GM15510 (cell line): ENCODE measurements around the gene VAPB.

Source experiments
- POLR2A ChIP-seq: IDR thresholded peaks from 3 replicates; pipeline ENCODE4 v1.6.1; 2011; ENCODE audit warnings: borderline replicate concordance; ENCODE audit not compliant: insufficient read length; ENCODE audit errors: extremely low read depth

VAPB gene, protein sequence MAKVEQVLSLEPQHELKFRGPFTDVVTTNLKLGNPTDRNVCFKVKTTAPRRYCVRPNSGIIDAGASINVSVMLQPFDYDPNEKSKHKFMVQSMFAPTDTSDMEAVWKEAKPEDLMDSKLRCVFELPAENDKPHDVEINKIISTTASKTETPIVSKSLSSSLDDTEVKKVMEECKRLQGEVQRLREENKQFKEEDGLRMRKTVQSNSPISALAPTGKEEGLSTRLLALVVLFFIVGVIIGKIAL

DNA sequence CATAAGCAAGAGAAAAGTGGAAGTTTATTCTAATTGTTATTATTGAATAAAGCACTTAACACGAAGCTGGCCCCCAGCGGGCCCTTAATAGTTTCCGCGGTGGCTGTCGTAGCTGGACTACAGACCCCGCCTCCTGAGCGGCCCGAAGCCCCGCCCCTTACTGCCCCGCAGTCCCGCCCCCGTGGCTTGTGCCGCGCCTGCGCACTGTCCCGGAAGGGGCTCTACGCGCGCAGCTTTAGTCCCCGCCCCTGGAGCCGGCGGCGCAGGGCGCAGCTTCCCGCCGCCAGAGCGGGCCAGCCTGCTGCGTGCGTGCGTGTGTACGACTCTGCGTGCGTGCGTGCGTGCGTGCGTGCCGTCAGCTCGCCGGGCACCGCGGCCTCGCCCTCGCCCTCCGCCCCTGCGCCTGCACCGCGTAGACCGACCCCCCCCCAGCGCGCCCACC is at the start of gene VAPB:
Gene VAPB, plus strand, starts transcription at position 348 of the 442 bp plus-strand sequence. CDS start 231 bp downstream, outside the sequence.
- peak; percentile 79 for TF ChIP-seq POLR2A

DNA sequence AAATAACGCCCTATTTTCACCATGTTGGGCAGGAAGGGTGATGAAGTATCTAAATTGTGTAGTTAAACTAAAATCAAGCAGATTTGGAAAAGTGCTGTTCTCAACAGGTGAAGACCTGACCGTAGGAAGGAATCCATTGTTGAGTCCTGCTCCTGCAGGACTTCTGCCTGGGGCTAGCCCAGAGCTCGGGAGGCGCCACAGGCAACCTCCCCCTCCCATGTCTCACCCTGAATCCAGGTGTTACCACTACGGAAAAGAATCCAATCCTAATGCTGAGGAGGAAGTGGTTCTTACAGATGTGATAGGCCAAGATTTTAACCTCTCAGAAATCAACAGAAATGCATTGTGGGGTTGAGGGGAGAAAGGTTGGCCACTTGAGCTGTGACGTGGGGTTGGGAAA is 49.3 kb upstream of the VAPB start:
- no peak for TF ChIP-seq POLR2A

DNA sequence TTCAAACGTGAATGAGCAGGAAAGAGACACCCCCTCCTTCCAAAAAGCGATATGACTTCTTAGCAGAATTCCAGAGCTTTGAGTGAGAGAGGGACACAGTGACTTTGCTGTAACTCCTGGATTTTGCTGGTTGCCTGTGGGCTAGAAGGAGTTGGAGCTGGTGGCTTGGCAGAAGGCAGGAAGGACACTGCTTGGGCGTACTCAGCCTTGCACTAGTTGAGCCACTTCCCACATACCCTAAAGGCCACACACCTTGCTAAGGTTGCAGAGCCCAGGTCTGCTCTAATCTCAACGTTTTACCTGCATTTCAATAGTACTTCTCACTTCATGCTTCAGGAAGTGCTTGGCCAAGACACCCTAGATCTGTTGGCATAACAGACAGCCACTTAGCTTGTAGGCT is 48.9 kb upstream of the VAPB start:
- TF ChIP-seq POLR2A = no peak

DNA sequence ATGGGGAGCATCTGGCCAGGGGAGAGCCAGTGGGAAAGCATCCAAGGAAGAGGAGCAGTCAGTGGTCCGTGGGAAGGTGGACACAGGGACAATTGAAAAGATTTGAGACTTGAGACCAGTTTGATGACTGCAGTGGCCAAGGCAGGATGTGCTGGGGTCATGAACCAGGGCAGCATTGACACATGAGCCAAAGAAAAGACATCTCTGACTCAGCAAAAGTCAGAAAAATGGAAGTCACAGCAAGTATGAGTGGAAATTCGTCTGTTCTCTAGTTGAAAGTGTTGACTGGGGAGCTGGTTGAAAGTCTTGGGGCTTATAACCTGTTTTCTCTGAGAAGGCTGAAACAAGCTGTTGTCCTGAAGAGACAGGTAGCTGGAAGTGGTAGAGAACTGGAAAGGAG is 48.2 kb upstream of the VAPB start:
- no peak for TF ChIP-seq POLR2A

GRCh38 chr20:58342104-58342945 is 46.7 kb upstream of the VAPB start:
- no peak for TF ChIP-seq POLR2A

GRCh38 chr20:58344741-58345140 is 44.3 kb upstream of the VAPB start:
- TF ChIP-seq POLR2A = no peak

GRCh38 chr20:58349570-58349969 is 39.5 kb upstream of the VAPB start:
- TF ChIP-seq POLR2A = no peak

DNA sequence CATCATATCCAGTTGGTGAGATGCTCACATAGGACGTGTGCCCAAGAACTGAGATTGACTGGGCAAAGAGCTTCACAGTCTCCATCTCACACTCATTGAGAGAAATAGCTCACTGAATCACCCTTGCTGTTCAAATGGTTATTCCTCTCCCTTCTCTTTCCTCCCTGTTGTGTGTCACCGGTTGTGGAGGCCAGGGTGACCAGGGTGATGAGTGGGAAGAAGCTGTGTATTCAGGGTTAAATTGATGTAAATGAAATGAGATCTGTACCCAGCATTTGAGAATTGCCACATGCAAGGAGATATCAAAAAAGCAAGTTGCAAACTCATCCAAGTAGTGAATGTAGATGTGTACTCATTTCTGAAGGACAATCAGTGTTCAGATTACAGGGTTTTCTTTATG is 36.6 kb upstream of the VAPB start:
- TF ChIP-seq POLR2A = no peak

GRCh38 chr20:58359441-58359840 is 29.6 kb upstream of the VAPB start:
- no peak for TF ChIP-seq POLR2A

DNA sequence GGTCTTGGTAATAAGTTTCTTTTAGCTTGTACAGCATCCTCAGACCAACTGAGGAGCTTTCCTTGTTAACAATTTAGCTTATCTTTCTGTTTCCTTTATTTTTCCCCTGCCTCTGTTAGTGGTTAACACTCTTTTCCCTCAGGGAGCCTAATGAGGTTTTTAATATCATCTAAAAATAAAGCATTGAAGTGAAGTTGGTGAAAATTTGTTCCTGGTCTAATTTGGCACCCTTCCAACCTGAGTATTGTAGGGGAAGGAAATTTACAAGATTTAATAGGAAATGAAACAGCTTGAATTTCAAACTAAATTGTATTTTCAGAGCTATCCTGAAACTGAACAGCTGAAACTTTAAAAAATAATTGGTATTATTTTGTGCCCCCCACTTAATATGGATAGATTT is 28.1 kb upstream of the VAPB start:
- no peak for TF ChIP-seq POLR2A

- no peak for TF ChIP-seq POLR2A
Measured at GRCh38 chr20:58361481-58362205, 27.4 kb upstream of the VAPB start.

- TF ChIP-seq POLR2A = no peak
Measured at GRCh38 chr20:58362206-58362516, 26.9 kb upstream of the VAPB start.

GRCh38 chr20:58362970-58363369 is 26.1 kb upstream of the VAPB start:
- no peak for TF ChIP-seq POLR2A

GRCh38 chr20:58366866-58367265 is 22.2 kb upstream of the VAPB start:
- TF ChIP-seq POLR2A = no peak

GRCh38 chr20:58372806-58373205 is 16.2 kb upstream of the VAPB start:
- TF ChIP-seq POLR2A = no peak
